HG03469 (cell line): ENCODE measurements around the gene TMEM117.
"Not testable (repeated sequence)": the region's sequence is repeated elsewhere in the genome, so short reads cannot be mapped to it uniquely, and the experiment has no call there.

Experiments used
- ATAC-seq: cut with Tn5 transposase; IDR thresholded peaks from one replicate; pipeline ENCODE4 v1.9.1; 2021; ENCODE audit warnings: mild to moderate bottlenecking, moderate library complexity, moderate number of reproducible peaks; ENCODE audit not compliant: unreplicated experiment

The TMEM117 gene

DNA sequence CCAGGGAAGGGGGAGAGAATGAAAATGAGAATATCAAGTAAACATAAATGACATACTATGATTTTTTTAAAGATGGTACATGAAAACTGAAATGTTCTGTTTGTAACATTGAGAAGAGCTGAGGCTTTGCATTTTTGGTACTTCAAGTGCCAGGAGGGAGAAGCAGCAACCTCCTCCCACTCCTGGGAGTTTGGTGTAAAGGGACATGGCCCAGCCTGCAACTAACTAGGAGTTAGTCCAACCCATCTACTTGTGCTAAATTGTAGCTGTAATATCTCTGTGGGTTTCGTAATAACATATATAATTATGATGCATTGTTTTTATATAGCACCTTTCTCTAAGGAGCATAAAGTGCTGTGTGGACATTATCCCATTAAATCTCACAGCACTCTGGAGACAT is 522.8 kb downstream of the TMEM117 start:
- no peak for ATAC-seq

DNA sequence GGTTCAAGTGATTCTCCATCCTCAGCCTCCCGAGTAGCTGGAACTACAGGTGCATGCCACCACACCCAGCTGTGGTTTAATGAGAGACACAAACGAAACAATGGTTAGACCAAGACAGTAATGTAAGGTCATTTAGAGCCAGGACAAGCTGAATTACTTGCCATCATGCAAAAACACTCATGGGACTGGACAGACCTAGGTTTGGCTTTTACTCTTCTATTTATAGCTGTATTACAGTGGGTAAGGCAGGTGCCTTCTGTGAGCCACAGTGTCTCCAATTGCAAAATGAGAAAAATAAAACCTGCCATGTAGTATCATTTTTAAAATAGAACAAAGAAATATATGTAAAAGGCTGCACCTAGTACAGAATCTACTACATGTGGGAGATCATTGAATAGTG is 527.1 kb downstream of the TMEM117 start:
- ATAC-seq: no peak

DNA sequence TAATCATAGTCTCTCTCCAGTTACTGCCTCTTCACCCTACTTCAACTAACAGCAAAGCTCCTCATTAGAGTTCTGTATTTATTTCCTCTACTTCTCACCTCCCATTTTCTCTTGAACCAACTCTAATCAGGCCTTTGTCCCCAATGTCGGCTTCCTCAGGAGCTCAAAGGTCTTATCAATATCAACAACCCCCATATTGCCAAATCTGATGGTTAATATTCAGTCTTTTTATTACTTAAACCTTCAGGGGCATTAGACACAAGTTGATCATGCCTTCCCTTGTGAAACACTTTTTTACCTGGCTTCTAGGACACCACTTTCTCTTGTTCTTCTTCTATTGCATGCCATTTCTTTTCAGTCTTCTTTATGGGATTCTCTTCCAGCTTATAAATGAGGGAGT is 531.3 kb downstream of the TMEM117 start:
- ATAC-seq: no peak

DNA sequence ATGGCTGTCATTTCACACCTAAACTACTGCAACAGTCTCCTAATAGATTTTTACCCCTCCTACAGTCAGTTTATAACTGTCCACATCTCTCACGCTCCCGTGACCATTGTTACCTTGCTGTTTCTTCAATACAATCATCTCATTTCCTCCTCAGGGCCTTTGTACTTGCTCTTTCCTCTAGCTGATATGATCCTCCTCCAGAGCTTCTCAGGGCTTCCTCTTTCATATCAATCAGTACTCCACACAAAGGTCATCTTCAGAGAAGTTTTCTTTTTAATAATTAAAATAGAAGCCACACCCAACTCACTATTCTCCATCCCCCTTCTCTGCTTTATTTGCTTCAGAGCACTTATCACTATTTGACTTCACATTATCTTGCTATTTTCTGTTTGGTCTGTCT is 532.0 kb downstream of the TMEM117 start:
- ATAC-seq: no peak

DNA sequence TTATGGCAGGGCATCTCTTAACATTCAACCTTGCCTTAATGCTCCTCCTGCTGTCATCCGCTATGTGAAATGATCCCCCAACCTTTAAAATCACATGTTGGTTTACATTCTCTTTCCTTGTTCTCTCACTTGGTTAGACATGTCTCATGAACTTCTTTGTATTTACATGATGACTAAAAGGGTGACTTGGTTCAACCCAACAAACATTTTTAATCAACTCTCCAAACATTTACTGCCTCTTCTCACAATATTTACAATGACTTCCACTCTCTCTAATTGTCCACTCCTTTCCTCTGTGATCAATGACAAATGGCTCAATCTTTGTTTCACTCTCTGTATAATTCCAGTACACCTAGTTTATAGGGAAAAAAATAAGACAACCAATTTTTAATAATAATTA is 534.1 kb downstream of the TMEM117 start:
- no peak for ATAC-seq

DNA sequence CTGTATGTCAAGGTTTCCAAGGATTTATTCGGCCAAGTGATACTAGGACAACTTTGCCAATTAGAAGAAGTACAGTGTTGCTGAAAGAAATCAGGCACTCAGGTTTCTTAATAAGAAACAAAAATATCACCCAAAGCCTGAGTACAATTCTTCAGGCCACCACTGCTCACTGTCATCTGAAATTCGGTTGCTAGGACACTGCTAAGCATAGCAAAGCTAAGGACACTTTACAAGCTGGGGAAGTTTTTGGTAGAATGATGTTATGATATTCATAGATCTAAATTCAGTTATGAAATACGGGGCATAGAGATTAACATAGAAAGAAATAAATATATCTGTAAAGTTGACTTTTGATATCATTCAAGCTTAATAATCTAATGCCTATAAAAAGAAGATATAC is 535.1 kb downstream of the TMEM117 start:
- no peak for ATAC-seq

DNA sequence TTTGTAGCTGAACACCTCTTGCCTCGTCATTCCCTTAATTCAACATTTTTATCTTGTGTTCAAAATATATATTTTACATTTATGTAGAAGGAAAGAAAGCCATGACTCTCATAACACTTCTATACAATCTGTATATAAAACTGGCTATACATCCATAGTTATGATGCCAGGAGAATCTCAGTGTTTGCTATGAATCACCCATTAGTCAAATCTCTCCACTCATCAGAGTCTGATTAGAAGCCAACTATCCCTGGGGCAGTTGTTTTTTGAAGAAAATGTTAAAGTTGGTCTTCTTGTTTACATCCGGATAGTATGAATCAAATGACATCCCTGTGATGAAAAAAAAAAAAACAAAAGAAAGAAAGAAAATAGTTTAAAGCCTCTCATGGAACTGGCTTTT is 536.4 kb downstream of the TMEM117 start:
- ATAC-seq: no peak

DNA sequence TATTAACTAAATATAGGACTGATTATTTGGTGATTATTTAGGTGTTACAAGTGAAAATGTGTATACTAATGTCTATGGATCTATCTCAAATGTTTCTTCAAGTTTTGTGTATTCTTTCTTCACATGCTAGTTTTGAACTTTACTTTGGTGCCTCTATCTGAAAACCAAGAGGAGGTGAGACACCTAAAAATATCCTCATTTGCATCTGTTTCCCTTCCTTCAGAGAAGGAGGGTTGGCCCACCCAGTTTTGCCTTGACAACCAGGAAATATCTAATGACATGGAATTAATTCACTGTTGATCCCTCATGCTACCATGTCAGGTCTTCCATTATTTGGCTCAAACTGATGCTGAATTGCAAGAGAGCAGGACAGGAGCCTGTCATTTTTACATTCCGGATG is 539.8 kb downstream of the TMEM117 start:
- ATAC-seq: no peak

DNA sequence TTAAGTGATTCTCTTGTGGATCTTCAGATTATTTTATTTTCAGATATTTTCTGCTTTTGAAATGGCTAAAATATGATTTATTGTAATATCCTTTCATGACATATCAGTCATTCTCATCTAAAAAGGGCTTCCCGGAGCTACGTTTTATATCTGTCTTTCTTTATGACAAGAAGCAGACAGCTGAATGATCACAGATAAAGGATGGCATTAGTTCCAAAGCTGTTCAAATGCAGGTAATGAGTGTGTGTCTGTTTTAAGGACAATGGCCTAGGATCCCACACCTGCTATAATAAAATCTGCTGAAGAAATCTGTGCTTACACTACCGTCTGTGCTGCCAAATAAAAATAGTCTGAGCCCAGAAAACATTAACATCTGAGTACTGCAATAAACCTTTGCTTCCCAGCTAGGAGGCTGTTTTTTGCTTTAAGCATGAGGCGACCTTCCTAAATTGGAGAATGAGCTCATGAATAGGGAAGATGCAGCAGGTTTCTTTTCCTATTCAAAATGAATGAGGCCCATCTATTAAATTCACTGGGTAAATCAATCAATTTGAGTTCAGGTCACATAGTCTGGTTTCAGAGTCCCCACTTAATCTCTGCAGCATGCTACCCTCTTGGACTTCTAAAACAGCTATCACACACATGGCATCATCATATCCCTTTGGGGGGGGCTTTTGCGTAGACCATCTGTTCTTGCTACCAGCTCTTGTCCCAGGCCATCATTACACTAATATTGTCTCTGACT is 541.7 kb downstream of the TMEM117 start:
- no peak for ATAC-seq

DNA sequence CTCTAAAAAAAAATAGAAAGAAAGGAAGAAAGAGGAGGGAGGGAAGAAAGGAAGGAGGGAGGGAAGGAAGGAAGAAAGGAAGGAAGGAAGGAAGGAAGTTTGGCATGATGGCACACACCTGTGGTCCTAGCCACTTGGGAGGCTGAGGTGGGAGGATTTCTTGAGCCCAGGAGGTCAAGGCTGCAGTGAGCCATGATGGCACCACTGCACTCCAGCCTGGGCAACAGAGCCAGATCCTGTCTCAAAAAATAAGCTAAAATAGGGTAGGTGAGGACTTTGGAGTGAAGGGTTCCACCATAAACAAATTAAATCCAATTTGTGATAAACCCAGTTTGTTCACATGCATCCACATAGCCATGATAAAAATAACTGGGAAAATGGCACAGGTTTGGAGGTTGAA is 543.2 kb downstream of the TMEM117 start:
- not testable (repeated sequence) for ATAC-seq

DNA sequence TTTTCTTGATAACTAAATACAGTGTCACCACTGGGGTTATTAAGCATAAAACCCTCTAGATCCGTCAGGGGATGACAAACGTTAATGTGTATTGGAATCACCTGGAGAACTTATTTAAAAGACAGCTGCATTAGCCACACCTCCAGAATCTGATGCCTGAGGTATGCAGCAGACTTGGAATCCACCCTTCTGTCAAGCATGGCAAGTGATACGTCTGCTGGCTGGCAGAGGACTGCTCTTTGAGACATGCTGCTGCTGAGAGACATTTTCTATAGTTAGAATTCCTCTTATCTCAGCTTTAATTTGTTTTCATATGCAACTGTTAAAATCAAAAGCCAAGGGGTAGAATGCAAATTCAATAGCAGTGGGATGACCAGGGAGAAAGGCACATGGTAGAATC is 544.0 kb downstream of the TMEM117 start:
- ATAC-seq: no peak

DNA sequence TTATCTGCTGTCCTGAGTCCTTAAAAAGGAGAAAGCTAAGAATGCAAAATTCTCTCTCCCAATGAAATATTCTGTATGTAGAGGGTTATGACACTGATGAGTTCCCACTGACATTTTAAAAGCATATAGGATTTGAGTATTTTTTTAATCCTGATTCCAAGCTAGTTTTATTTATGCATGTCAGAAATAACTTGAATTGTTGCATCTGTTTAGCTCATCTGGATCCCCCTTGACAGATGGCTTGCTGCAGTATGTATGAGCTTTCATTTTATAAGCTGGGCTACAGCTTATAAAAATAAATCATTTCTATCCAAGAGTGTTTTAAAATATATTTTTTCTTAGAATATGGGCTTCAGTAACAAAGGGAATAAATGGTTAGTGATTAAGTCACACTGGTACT is 545.0 kb downstream of the TMEM117 start:
- no peak for ATAC-seq

DNA sequence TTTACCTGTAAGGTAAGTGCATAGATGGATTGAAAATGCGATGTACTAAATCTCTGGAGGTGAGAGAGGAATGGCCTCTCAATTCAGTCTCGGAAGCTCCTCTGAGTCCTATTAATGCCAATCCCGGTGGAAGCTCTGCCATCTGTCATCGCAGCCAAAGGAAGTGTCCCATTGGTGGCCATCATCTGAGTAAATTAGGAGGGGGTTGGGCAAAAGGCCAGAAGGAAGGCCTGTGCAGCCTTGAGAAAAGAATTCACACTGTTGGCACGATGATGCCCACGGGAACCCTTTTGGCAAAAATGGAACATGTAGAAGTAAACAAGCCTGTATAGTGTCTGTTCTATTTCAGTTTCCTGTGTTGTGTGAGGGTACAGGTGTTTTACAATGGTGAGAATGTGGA is 545.5 kb downstream of the TMEM117 start:
- no peak for ATAC-seq

DNA sequence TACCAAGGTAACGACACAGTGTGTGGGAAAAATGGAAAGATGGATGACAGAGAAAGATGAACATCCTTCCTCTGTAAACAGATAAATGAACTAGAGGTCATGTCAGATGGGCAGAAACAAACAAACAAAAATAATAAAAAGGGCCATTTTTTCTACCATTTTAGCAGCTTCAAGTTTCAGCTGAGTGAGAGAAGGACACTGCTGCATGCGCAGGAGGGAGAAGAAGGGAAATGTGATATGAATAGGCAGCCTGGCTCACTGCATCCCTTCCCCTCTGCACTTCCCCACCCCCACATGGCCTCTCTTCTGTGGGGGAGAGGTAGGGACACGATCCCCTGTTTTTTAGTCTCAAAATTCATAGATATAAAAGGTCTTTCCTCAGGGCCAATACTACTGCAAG is 548.3 kb downstream of the TMEM117 start:
- ATAC-seq: no peak

DNA sequence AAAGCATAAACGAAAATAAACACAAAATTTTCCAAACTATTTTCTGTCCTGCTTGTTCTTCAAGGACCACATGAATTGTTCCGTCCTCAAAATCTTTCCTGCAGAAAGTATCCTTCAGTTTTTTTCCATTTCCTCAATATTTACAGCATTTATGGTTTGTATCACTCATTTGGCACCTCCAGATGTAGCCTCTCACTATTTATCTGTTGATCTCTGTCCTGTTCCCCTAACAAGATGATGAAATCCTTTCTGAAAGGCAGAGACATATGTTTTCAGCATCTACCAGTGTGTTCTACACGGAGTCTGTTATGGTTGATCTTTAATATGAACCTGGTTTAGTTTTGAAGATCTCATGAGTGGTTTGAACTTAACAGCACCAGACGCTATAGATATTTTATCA is 550.1 kb downstream of the TMEM117 start:
- no peak for ATAC-seq

DNA sequence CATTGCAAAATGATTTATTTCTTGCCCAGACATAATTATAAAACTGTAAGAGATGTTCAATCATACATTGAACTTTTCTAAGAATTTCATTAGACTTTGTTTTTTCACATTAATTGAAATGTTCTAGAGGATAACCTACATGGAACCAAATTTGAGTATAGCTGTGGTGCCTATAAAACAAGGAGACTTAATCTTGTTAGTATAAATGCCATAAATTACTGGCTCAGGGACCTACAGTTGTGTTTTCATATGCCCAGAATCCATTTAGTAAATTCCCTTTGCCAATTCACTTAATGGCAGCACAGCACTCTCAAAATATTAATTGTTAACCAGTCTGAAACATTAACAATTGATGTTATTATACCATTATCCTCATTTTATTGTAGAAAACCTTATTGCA is 551.7 kb downstream of the TMEM117 start:
- ATAC-seq: no peak

DNA sequence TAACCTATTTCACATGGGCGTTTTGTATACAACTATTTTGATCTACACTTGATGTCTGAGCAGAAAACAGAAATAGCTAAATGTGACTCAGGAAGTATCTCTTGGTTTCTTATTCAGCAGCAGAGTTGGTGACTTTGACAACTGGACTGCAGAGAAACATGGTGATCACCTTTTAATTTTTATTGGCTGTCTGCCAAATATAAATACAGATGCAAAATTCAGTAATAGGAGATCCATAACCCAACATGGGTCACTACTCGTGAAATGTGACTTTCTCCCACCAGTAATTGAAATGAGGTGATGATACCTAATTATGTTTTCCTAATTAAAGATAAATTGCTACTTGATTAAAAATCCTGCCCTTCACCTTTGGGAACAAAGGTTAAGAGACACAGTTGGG is 553.2 kb downstream of the TMEM117 start:
- ATAC-seq: no peak

DNA sequence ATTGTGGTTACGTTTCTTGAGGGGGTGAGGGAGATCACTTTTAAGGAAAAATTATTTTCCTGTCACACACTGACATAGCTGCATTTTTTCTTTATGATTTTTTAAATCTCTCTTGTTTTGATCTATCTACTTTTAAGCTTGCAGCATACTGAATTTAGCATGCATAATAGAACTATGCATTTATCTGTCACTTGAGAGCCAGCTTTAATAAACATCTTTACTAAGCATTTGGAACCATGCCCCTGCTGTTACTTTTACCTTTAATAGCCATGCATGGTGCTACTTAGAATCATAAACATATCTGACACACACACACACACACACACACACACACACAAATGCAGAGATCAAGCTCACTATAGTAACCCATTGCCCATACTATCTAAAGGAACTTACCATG is 554.0 kb downstream of the TMEM117 start:
- no peak for ATAC-seq

DNA sequence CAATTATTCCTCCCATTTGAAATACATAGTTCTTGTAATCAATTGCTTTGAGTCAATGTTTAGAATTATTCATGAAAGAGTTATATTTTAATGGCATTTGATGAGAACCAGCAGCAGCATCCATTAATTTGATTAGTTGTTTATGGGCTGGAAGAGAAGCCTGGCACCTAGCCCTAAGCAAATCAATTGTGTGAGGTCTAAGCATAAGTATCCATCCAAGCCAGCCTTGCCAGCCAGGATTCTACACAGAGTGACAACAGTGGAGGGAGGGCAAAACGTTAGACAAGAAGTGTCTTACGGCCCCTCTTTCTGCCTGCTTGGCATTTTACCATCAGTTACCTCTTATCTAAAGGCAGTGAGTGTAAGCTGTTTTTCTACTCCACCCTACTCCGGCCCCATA is 561.8 kb downstream of the TMEM117 start:
- no peak for ATAC-seq

DNA sequence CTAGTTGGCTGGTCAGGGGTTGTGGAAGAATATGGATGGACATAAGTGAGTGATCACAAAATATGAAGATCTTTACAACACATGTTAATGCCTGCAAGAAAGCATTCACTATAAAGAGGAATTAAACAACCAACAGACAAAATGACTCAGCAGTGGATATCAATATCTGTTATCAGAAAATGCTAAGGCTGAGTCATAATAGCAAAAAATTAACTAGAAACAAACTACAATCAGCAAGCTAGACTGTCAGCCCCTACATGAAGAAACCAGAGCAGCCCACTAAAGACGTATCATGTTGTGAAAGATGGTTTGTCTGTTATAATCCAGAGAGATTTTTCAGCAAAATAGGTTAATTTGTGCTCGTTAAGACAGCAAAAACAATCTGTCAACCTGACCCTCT is 567.3 kb downstream of the TMEM117 start:
- ATAC-seq: no peak

DNA sequence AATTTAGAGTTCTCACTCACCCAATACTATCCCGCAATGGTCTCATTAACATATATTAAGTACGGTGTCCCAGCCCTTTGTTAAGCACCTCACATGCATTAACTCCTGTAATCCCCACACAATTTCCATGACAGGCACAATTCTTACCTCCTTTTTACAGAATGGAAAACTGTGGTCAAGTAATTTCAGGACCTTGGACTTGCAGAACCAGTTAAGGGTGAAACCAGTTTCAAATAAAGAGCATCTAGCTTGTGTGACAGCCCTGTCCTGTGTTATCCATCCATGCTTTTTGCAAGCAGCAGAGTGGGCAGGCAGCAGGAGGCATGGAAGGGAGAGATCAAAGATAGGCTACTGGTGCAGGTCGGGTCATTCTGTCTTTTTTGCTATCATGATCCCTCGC is 569.4 kb downstream of the TMEM117 start:
- ATAC-seq: no peak

DNA sequence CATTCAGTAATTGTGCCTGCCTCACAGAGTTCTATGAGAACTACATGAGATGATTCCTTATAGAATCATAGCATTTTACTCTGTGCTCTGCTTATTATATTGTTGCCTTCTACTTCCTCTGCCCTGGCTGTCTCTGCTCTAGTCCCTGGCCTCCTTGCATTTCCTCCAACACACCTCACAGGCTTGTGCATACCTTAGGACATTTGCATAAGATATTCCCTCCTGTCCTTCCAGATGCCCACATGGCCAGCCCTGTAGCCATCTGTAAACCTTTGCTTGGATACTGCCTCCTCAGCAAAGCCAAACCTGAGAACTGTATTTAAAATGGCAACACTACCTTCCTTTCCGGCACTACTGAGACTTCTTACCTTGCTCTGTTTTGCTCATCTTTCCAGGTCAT is 586.7 kb downstream of the TMEM117 start:
- no peak for ATAC-seq

DNA sequence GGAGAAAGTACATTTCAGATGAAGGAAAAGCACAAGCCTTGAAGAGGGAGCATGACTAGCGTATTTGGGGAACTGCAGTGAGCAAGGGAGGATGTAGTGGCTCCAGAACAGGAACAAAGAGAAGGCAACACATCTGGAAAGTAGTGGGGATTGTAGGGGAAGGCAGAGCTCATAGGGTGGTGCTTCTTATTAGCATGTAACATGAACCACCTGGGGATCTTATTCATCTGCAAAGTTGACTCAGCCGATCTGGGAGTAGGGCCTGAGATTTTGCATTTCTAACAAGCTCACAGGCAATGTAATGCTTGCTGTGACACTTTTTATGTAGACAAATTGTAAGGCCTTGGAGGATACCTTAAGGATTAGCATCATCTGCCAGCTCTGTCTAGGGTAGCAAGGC is 592.9 kb downstream of the TMEM117 start:
- no peak for ATAC-seq
